Stimulated activated CD4-positive, alpha-beta T cell treated with anti-CD3 and anti-CD28 coated beads, Interleukin-12 subunit alpha, Interleukin-12 subunit beta, amount 100 ng/mL, for 4 hours (primary cell): Measurements from ENCODE around the gene CNIH3.
"Not testable (repeated sequence)": the region's sequence is repeated elsewhere in the genome, so short reads cannot be mapped to it uniquely, and the experiment has no call there.

Experiments
- DNase-seq: peaks from one replicate; pipeline ENCODE4 v3.0.0-alpha.2; 2020

CNIH3 gene

GRCh38 chr1:224691148-224691925, 75.2 kb downstream of the CNIH3 start:
- no peak for DNase-seq

DNA sequence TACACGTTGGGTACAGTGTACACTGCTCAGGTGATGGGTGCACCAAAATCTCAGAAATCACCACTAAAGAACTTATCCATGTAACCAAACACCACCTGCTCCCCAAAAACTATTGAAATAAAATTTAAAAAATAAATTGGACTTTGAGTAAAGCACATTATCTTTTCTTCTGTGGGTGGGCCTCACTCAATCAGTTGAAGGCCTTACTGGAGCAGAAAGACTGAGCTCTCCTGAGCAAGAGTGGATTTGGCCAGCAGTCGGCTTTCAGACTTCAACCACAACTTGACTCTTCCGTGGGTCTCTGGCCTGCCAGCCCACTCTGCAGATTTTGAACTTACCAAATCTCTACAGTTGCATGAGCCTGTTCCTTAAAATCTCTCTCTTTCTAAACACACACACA, 78.9 kb downstream of the CNIH3 start:
- no peak for DNase-seq

- DNase-seq, result no peak
Observed at GRCh38 chr1:224696021-224696420, 79.9 kb downstream of the CNIH3 start.

- DNase-seq, result no peak
Observed at GRCh38 chr1:224696891-224697765, 81.0 kb downstream of the CNIH3 start.

DNA sequence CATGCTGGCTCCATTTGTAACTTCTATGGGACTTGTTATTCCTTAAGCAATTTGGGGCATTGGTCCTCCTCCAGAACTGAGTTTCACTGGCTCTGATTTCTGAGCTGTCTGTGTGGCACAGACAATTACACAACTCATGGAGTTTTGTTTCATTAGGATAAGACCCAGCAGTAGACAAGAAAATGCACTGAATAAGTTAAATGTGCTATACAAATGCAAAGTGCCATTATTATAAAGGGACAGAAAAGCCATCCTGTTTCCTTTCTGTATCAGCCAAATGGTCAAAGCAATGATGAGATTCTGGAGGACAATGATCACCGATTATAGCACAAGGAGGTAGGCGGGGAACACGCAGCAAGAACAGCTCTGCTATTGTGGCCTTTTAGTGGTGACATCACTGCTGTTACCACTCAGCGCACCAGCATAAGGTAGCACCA, 81.9 kb downstream of the CNIH3 start:
- no peak for DNase-seq

DNA sequence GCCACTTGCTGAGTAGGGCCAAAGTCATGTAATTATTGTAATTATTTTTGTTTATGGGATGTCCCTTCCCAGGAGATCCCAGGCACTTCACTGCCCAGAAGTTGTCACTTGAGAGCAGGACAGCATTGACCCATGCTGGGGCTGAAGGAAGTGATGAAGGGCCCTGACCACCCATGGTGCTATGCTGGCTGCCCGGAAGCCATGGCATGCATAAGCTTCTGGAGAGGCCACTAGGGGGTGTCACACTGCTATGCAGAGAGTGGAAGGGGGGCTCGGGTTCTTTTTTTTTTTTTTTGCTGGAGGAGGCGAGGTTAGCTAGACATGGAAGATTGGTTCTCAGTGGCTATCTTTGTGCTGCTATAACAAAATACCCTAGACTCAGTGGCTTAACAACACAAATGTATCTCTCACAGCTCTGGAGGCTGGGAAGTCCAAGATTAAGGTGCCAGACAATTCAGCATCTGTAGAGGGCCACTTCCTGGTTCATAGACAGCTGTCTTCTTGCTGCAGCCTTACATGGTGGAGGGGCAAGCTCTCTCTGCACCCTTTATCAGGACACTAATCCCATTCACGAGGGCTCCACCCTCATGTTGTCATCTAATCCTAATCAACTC, 84.9 kb downstream of the CNIH3 start:
- no peak for DNase-seq

- DNase-seq, result no peak
Observed at GRCh38 chr1:224703702-224704101, 87.6 kb downstream of the CNIH3 start.

- no peak for DNase-seq
Observed at GRCh38 chr1:224704107-224704735, 88.1 kb downstream of the CNIH3 start.

DNA sequence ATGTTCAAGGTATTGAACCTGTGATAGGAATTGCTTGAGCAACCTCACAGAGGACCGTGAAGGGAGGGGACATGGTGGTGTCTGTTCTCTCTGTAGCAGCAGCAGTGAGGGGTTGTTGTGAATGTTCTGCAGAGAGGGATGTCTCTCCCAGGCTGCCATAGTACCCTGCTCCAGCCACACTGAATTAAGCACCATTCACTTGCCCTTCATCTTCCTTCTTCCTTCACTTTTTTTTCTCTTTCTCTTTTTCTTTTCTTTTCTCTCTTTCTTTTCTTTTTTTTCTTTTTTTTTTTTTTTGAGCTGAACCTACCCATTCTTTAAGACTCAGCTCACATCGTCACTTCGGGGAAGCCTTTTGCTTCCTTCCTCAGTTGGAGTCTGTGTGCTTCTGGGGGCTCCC, 89.5 kb downstream of the CNIH3 start:
- DNase-seq, result no peak

DNA sequence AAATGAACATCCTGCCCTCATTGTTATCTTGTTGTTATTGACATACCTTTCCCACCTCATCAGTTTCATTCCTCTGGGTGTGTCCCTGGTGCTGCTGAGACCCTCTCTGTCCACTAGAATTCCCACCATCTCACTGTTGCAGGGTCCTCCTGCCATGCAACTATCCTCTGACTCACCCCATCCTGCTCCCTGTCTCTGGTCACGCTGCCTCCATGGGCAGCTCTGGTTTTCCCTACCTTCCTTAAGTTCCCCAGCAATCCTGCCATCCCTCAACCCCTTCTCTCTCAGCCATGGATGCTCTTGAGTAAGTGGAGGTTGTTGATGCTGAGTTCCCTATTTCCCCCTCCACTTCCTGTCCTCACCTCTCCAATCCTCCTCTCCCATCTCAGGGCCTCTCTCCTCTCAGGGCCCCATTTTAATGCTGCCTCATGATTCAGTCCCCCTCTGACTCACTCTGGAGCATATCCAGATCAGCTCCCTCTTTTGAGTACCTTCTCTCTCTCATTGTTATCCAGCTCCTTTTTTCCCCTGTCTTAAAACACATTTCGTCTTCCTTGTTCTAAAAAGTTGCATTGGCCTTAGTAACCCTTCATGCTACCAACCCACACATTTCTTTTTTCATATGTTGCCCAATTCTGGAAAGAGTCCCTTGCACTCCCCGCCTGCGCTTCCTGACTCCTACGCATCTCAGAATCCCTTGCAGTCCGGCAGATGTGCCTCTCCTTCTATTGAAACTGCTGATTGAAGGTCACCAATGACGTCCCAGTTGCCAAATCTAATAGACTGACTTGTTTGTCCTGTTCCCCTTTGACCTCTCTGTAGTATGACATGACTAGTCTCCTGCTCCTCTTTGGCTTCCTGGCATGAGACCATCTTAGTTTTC, 92.0 kb downstream of the CNIH3 start:
- DNase-seq, result no peak

DNA sequence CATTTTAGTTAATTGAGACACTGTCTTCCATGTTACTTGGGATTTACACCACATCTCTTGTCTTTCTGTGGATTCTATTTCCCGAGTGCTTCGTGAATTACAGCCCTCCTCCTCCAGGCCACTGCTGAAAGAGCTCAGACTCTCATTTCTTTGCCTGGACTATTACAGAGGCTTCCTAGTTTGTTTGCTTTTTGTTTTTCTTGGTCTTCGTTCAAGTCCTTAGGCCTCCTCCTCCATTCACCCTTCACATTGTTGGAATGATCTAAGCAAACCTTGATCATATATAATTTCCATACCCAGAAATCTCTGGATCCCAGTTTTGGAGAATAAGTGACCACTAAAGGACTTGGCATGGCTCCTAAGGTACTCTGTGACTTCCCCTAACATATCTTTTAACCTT, 94.1 kb downstream of the CNIH3 start:
- DNase-seq, result no peak

- not testable (repeated sequence) for DNase-seq
Observed at GRCh38 chr1:224711231-224711756, 95.2 kb downstream of the CNIH3 start.

GRCh38 chr1:224711876-224712275, 95.8 kb downstream of the CNIH3 start:
- DNase-seq, result no peak

- no peak for DNase-seq
Observed at GRCh38 chr1:224713228-224713627, 97.1 kb downstream of the CNIH3 start.

DNA sequence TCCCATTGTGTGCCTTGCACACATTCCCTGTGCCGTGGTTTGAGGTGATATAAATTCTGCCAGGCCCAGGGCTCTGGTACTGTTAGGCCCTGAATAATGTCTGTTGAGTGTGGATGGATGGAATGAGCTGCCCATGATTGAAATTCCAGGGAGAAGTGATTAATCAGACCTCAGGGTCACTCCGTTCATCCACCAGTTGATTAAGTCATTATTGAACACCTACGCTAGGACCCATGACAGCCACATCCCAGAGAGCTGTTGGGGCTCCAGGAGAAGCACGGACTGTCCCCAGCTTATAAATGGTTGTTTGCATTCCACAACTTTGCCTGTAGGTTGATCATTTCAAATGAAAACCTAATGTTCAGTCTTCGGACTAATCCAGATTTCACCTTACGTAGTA, 98.4 kb downstream of the CNIH3 start:
- no peak for DNase-seq

DNA sequence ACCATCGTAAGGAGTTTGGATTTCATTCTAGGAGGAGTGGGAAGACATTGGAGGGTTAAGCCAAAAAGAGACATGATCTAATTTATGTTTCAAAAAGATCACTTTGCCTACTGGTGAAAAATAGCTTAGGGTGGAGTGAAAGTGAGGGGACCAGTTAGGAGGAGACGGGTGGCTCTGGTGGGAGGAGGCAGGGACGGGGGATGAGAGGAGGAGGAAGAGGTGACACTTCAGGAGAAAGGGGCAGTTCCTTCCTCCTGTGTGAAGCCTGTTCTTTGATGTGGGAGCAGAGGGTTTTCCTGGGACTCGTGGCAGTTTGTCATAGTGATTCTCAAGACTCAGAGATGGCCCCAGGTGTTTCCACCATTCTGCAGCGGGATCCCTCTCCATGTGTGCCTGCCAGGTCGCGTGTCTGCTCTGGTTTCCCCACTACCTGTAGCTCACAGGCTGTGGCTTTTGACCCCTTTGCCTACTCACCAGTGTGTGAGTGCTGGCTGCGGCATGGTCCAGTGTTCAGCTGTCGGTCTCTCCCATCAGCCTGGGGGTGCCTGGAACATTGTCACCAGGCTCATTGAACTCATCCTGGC, 102.4 kb downstream of the CNIH3 start:
- DNase-seq, result no peak

- no peak for DNase-seq
Observed at GRCh38 chr1:224719716-224720115, 103.6 kb downstream of the CNIH3 start.

GRCh38 chr1:224720216-224720615, 104.1 kb downstream of the CNIH3 start:
- no peak for DNase-seq

DNA sequence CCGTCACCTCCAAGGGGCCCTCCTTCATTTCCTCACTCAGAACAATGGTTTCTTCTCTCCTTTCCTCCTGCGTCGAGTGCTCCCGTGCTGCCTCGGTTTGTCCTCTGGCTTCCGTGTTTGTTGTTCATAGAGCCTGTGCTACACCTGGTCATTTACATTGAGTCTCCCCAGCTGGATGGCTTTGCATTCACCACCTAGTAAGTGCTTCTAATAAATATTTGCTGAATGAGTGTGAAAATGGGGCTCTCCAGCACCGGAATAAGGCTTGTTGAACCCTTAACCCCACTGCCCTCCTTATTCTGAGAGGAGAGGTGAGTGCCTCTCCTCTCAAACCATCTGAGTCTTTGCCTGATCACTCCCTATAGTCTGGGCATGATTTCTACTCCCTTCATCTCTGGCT, 104.9 kb downstream of the CNIH3 start:
- DNase-seq, result no peak

- DNase-seq, result no peak
Observed at GRCh38 chr1:224722838-224723237, 106.7 kb downstream of the CNIH3 start.

- DNase-seq, result no peak
Observed at GRCh38 chr1:224724566-224724965, 108.4 kb downstream of the CNIH3 start.
